ENCODE results near the gene MAN1A2. TPM values are rescaled to one million over a fixed set of nuclear protein-coding genes. Genes with fewer than 3 reads are reported as not detected.
A peak's percentile ranks its signal among the peaks of the same experiment; 100 is the strongest.

MAN1A2 gene
- total RNA-seq, 1 donor from 2014 or later: 45.4 TPM

DNA sequence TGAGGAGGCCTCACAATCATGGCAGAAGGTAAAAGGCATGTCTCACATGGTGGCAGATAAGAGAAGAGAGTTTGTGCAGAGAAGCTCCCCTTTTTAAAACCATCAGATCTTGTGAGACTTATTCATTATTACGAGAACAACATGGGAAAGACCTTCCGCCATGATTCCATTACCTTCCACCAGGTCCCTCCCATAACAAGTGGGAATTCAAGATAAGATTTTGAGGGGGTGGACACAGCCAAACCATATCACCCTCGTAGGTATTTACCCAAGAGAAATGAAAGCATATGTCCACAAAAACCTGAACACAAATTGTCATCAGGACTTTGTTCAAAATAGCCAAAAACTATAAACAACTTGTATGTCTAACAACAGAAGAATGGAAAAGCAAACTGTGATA is 192.7 kb downstream of the MAN1A2 start:
- H3K36me3 ChIP-seq (ENCODE audit: control insufficient read depth in 3 of 3, insufficient read depth in 3 of 3, low read length in 3 of 3): no peaks in the 10 kb centered on the region
- peaks cover 4 to 6% (median 6%) of the 10 kb centered on the region in 3 donors for H3K4me1 ChIP-seq (ENCODE audit: control insufficient read depth in 3 of 3, insufficient read depth in 3 of 3, low read length in 3 of 3)
- H3K9me3 ChIP-seq (ENCODE audit: control insufficient read depth in 3 of 3, low read length in 3 of 3): no peaks in the 10 kb centered on the region
- H3K4me3 ChIP-seq (ENCODE audit: low read length in 3 of 3): no peak overlapping the region
- no peak overlapping the region for H3K9ac ChIP-seq (ENCODE audit: low read depth in 1 of 3, low read length in 3 of 3)
- H3K27ac ChIP-seq (ENCODE audit: low read depth, low read length): no peak overlapping the region
- no peaks in the 10 kb centered on the region for H3K27me3 ChIP-seq (ENCODE audit: control insufficient read depth in 3 of 3, insufficient read depth in 3 of 3, low read length in 3 of 3)

DNA sequence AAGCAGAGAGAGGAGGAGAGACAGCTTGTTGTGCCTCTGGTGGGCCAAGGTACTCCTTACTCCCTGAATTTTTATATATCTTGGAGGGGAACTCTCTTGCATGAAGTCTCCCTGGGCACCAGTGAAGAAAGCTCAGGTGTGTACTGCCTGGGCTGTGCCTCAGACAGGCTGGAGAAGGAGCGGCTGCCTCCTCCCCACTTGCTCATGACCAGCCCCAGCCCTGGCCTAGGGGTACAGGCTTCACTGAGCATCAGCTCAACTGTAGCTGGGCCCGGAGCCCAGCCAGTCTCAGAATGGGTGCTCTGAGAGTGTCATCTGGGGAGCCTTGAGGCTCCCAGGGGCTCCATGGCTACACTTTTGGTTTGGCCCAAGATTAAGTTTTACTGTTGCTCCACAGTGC is 193.8 kb downstream of the MAN1A2 start:
- Histone ChIP-seq H3K9ac (ENCODE audit: low read depth in 1 of 3, low read length in 3 of 3) (no peak overlapping the region), H3K4me3 (ENCODE audit: low read length in 3 of 3) (no peak overlapping the region), H3K27ac (ENCODE audit: low read depth, low read length) (no peak overlapping the region), H3K9me3 (ENCODE audit: control insufficient read depth in 3 of 3, low read length in 3 of 3) (no peaks in the 10 kb centered on the region), H3K4me1 (ENCODE audit: control insufficient read depth in 3 of 3, insufficient read depth in 3 of 3, low read length in 3 of 3) (peaks cover 4 to 6% (median 6%) of the 10 kb centered on the region in 3 donors), H3K36me3 (ENCODE audit: control insufficient read depth in 3 of 3, insufficient read depth in 3 of 3, low read length in 3 of 3) (no peaks in the 10 kb centered on the region), H3K27me3 (ENCODE audit: control insufficient read depth in 3 of 3, insufficient read depth in 3 of 3, low read length in 3 of 3) (no peaks in the 10 kb centered on the region)

DNA sequence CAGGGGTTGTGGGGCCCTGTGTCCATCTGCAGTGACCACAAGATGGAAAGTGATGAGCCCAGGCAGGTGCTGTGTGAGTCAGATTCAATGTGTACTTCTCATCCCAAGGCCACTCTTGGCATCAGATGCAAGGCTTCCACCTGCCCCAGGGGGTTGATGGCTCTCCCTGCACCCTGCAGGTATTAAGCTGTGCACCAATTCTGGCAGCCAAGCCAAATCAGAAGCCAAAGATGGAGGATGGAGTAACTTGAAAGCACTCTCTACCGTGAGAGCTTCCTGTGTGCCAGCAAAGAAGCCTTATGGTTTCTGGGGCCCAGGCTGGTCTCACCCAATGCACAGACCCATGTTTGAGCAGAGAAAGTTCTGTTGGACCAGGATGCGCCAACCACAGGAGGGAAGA is 194.3 kb downstream of the MAN1A2 start:
- Histone ChIP-seq H3K4me1 (ENCODE audit: control insufficient read depth in 3 of 3, insufficient read depth in 3 of 3, low read length in 3 of 3) (peaks cover 4 to 6% (median 6%) of the 10 kb centered on the region in 3 donors), H3K4me3 (ENCODE audit: low read length in 3 of 3) (no peak overlapping the region), H3K27ac (ENCODE audit: low read depth, low read length) (no peak overlapping the region), H3K36me3 (ENCODE audit: control insufficient read depth in 3 of 3, insufficient read depth in 3 of 3, low read length in 3 of 3) (no peaks in the 10 kb centered on the region), H3K9ac (ENCODE audit: low read depth in 1 of 3, low read length in 3 of 3) (no peak overlapping the region), H3K9me3 (ENCODE audit: control insufficient read depth in 3 of 3, low read length in 3 of 3) (no peaks in the 10 kb centered on the region), H3K27me3 (ENCODE audit: control insufficient read depth in 3 of 3, insufficient read depth in 3 of 3, low read length in 3 of 3) (no peaks in the 10 kb centered on the region)

- no peaks in the 10 kb centered on the region for H3K9me3 ChIP-seq (ENCODE audit: control insufficient read depth in 3 of 3, low read length in 3 of 3)
- no peaks in the 10 kb centered on the region for H3K36me3 ChIP-seq (ENCODE audit: control insufficient read depth in 3 of 3, insufficient read depth in 3 of 3, low read length in 3 of 3)
- no peak overlapping the region for H3K27ac ChIP-seq (ENCODE audit: low read depth, low read length)
- H3K4me1 ChIP-seq (ENCODE audit: control insufficient read depth in 3 of 3, insufficient read depth in 3 of 3, low read length in 3 of 3): peaks cover 4 to 6% (median 6%) of the 10 kb centered on the region in 3 donors
- no peaks in the 10 kb centered on the region for H3K27me3 ChIP-seq (ENCODE audit: control insufficient read depth in 3 of 3, insufficient read depth in 3 of 3, low read length in 3 of 3)
- no peak overlapping the region for H3K4me3 ChIP-seq (ENCODE audit: low read length in 3 of 3)
- H3K9ac ChIP-seq (ENCODE audit: low read depth in 1 of 3, low read length in 3 of 3): peak overlapping the region in 1 of 3 donors; percentile 5
Measured at GRCh38 chr1:117562581-117563491, 195.6 kb downstream of the MAN1A2 start.

DNA sequence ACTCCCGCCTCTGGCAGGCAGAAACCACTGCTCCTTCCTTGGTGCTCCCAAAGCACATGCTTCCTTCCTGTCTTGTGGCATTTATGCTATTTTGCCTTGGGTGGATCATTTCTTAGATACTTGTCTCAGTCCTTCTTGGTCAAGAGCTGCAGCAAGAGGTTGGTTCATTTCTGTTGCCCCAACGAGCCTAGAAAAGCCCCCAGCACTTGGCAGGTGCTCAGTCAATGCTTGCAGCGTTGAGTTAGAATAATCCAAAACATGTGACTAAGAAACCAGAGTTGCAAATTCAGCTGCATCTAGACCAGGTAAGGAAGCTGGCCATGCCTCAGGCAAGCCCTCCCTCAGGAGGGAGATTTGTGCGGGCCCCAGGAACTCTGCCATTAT is 196.2 kb downstream of the MAN1A2 start:
- H3K27me3 ChIP-seq (ENCODE audit: control insufficient read depth in 3 of 3, insufficient read depth in 3 of 3, low read length in 3 of 3): no peaks in the 10 kb centered on the region
- H3K36me3 ChIP-seq (ENCODE audit: control insufficient read depth in 3 of 3, insufficient read depth in 3 of 3, low read length in 3 of 3): no peaks in the 10 kb centered on the region
- no peaks in the 10 kb centered on the region for H3K9me3 ChIP-seq (ENCODE audit: control insufficient read depth in 3 of 3, low read length in 3 of 3)
- H3K4me3 ChIP-seq (ENCODE audit: low read length in 3 of 3): no peak overlapping the region
- peaks cover 4 to 6% (median 6%) of the 10 kb centered on the region in 3 donors for H3K4me1 ChIP-seq (ENCODE audit: control insufficient read depth in 3 of 3, insufficient read depth in 3 of 3, low read length in 3 of 3)
- H3K27ac ChIP-seq (ENCODE audit: low read depth, low read length): no peak overlapping the region
- H3K9ac ChIP-seq (ENCODE audit: low read depth in 1 of 3, low read length in 3 of 3): peak overlapping the region in 1 of 3 donors; percentile 5

DNA sequence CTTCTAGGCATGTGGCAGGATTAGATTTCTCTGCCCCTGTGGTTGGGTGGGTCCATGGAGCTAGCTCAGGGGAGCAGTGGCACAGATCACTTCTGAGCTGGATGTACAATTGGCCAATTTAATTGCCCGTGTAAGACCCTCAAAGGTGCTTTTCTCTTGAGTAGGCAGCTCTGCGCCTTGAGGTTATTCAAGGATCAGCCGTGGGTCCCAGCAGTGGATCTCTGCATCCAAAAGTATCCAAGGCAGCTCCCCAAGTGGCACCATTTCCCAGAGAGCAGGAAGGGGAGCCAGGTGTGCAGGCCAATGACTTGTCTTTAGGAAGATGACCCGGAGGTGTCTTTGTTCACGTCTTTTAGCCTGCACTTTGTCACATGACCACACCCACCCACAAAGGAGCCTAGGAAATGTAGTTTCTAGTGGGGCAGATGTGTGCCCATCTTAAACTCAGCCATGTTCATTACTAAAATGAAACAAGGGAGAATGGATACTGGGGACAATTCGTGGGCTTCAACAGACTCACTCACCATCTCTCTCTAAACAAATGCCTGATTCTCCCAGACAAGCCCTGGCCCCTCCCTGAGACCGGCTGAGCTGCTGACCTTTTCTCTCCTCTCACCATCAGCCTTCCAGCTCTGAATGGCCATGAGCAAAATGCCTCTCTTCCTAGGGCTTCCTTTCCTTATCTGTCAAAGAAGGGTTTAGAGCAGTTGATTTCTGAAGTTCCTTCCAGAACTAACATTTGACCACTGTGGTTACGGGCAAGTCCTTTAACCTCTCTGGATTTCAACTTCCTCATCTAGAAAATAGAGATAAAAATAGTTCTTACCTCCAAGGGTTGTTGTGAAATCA is 197.2 kb downstream of the MAN1A2 start:
- Histone ChIP-seq H3K27ac (ENCODE audit: low read depth, low read length) (no peak overlapping the region), H3K27me3 (ENCODE audit: control insufficient read depth in 3 of 3, insufficient read depth in 3 of 3, low read length in 3 of 3) (no peaks in the 10 kb centered on the region), H3K36me3 (ENCODE audit: control insufficient read depth in 3 of 3, insufficient read depth in 3 of 3, low read length in 3 of 3) (no peaks in the 10 kb centered on the region), H3K9ac (ENCODE audit: low read depth in 1 of 3, low read length in 3 of 3) (no peak overlapping the region), H3K9me3 (ENCODE audit: control insufficient read depth in 3 of 3, low read length in 3 of 3) (no peaks in the 10 kb centered on the region), H3K4me3 (ENCODE audit: low read length in 3 of 3) (no peak overlapping the region), H3K4me1 (ENCODE audit: control insufficient read depth in 3 of 3, insufficient read depth in 3 of 3, low read length in 3 of 3) (peaks cover 4 to 6% (median 6%) of the 10 kb centered on the region in 3 donors)

GRCh38 chr1:117565076-117565556 is 197.9 kb downstream of the MAN1A2 start:
- Histone ChIP-seq H3K27me3 (ENCODE audit: control insufficient read depth in 3 of 3, insufficient read depth in 3 of 3, low read length in 3 of 3) (no peaks in the 10 kb centered on the region), H3K9me3 (ENCODE audit: control insufficient read depth in 3 of 3, low read length in 3 of 3) (no peaks in the 10 kb centered on the region), H3K9ac (ENCODE audit: low read depth in 1 of 3, low read length in 3 of 3) (no peak overlapping the region), H3K4me3 (ENCODE audit: low read length in 3 of 3) (no peak overlapping the region), H3K36me3 (ENCODE audit: control insufficient read depth in 3 of 3, insufficient read depth in 3 of 3, low read length in 3 of 3) (no peaks in the 10 kb centered on the region), H3K4me1 (ENCODE audit: control insufficient read depth in 3 of 3, insufficient read depth in 3 of 3, low read length in 3 of 3) (peaks cover 4 to 6% (median 6%) of the 10 kb centered on the region in 3 donors), H3K27ac (ENCODE audit: low read depth, low read length) (no peak overlapping the region)

DNA sequence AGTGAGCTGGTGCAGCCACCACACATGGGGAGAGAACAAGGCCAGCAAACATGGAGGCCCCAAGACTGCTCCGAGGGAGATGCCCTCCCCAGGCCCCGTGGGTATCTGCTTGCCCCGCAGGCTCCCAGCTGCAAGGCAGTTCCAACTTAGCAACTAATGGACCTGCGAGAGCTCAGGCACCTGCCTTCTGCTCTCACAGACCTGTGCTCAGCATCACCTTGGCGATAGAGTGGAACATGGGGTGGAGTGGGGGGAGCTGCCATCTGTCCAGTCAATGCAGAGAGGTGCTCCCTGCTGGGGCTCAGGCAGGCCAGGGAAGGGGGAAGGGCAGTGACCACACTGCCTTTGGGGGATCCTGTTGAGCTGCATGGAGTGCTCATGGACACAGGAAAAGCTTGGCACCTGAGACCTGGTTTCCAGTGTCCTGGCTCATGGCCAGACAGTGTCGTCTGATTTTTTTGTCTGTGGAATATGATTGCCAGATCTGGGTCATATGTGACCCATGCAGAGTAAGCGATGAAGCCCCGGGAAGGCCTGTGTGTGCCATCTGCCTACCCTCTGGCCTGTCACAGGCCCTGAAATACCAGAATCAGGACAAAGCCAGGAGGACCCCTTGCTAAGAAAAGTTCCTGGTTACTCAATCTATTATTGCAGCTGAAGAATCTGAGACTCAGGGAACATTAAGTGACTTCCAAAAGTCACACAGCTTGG is 198.7 kb downstream of the MAN1A2 start:
- no peak overlapping the region for H3K9ac ChIP-seq (ENCODE audit: low read depth in 1 of 3, low read length in 3 of 3)
- H3K27me3 ChIP-seq (ENCODE audit: control insufficient read depth in 3 of 3, insufficient read depth in 3 of 3, low read length in 3 of 3): no peaks in the 10 kb centered on the region
- H3K4me1 ChIP-seq (ENCODE audit: control insufficient read depth in 3 of 3, insufficient read depth in 3 of 3, low read length in 3 of 3): peaks cover 4 to 6% (median 6%) of the 10 kb centered on the region in 3 donors
- no peaks in the 10 kb centered on the region for H3K9me3 ChIP-seq (ENCODE audit: control insufficient read depth in 3 of 3, low read length in 3 of 3)
- H3K36me3 ChIP-seq (ENCODE audit: control insufficient read depth in 3 of 3, insufficient read depth in 3 of 3, low read length in 3 of 3): no peaks in the 10 kb centered on the region
- no peak overlapping the region for H3K27ac ChIP-seq (ENCODE audit: low read depth, low read length)
- H3K4me3 ChIP-seq (ENCODE audit: low read length in 3 of 3): no peak overlapping the region

- H3K9me3 ChIP-seq (ENCODE audit: control insufficient read depth in 3 of 3, low read length in 3 of 3): no peaks in the 10 kb centered on the region
- no peak overlapping the region for H3K9ac ChIP-seq (ENCODE audit: low read depth in 1 of 3, low read length in 3 of 3)
- no peaks in the 10 kb centered on the region for H3K36me3 ChIP-seq (ENCODE audit: control insufficient read depth in 3 of 3, insufficient read depth in 3 of 3, low read length in 3 of 3)
- no peak overlapping the region for H3K27ac ChIP-seq (ENCODE audit: low read depth, low read length)
- peaks cover 4 to 6% (median 6%) of the 10 kb centered on the region in 3 donors for H3K4me1 ChIP-seq (ENCODE audit: control insufficient read depth in 3 of 3, insufficient read depth in 3 of 3, low read length in 3 of 3)
- no peaks in the 10 kb centered on the region for H3K27me3 ChIP-seq (ENCODE audit: control insufficient read depth in 3 of 3, insufficient read depth in 3 of 3, low read length in 3 of 3)
- no peak overlapping the region for H3K4me3 ChIP-seq (ENCODE audit: low read length in 3 of 3)
Measured at GRCh38 chr1:117566556-117566955, 199.3 kb downstream of the MAN1A2 start.

All from skeletal muscle tissue (tissue), 4 donors.